Colon (tissue), 2 donors: Measurements from ENCODE around the gene FXYD6.

Experiments used
- FAIRE-seq: peaks from 2 replicates; lab custom pipeline; 2012; peaks lifted over from hg19 to GRCh38; lab: Jason Lieb, UNC
- donor health status: control.
- donor health status: control.

FXYD6 gene

DNA sequence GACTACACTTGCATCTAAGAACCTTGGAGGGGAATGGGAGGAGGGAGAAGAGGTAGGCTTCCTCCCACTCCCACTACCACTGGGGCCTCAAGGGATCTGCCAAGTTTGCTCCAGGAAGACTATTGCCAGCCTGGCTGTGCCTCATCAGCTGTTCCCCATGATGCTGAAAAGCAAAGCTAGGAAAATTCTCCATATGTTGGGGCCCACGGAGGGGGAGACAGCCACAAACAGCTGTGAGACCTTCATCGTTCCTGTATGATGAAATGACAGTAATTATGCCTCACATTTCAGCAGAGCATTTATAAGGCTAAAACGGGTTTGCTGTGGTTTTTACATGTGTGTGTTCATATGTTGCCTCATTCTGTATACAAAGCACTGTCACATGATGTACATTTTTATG, 86.2 kb downstream of the FXYD6 start:
- no peak for FAIRE-seq

DNA sequence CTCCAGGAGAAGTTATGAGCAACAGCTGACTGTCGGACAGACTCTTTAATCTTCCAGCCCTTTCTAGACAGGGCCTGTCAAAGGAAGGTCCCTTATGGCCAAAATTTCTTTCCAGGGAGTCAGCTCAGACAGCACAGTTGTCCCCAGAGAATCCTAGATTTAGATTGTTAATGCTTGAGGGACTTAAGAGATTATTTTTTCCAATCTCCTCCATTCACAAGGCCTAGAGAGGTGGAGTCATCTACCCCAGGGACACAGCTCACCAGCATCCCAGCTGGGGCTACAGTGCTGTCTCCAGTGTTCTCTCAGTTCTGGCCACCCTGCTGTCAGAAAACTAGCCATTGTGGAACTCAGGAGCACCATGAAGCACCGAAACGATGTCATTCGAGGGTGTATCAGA, 87.2 kb downstream of the FXYD6 start:
- no peak for FAIRE-seq
